ENCODE data around the gene SLC41A3. TPM values are rescaled to one million over a fixed set of nuclear protein-coding genes. Genes with fewer than 3 reads are reported as not detected.

Gene SLC41A3
- total and polyA plus RNA-seq, 10 of the 15 experiments (the other 5 are each of a cell fraction or from before 2014, with no cell fraction given): 8.3 to 29.5 (median 16.7) TPM

- Histone ChIP-seq H3K36me3 (ENCODE audit: control insufficient read depth in 2 of 2, insufficient read depth in 2 of 2, low read length in 1 of 2) (no peaks in the 10 kb centered on the region; a peak in 1 of 4 replicates), H3K9ac (ENCODE audit: control insufficient read depth, insufficient read depth, low read length) (no peak overlapping the region), H4K20me1 (ENCODE audit: control insufficient read depth, insufficient read depth) (no peaks in the 10 kb centered on the region; the same call in 1 of the 2 replicates), H2AFZ (ENCODE audit: control insufficient read depth, low read depth, low read length) (no peak overlapping the region), H3K27ac (ENCODE audit: control insufficient read depth, insufficient read depth) (no peak overlapping the region), H3K4me1 (ENCODE audit: control insufficient read depth, insufficient read depth, low read length) (no peaks in the 10 kb centered on the region), H3K79me2 (ENCODE audit: control insufficient read depth, insufficient read depth, low read length) (no peaks in the 10 kb centered on the region), H3K9me3 (replicated peaks; ENCODE audit: control insufficient read depth, insufficient read depth, low read length) (no peaks in the 10 kb centered on the region), H3K4me2 (ENCODE audit: control insufficient read depth, insufficient read depth) (no peak overlapping the region), H3K4me3 (no peak overlapping the region), H3K27me3 (replicated peaks in 1 of 2; ENCODE audit: control insufficient read depth in 2 of 2, insufficient read depth in 2 of 2, low read length in 1 of 2) (no peaks in the 10 kb centered on the region)
- CTCF ChIA-PET: no interaction called here
- BruUV-seq (replicated peaks): no TSS peak
- intact Hi-C loops (cut with micrococcal nuclease; ENCODE audit: unreplicated experiment) (no loop called here), in situ Hi-C loops (cut with MboI) (no loop called here)
- SMC1A ChIA-PET (ENCODE audit: uncharacterized antibody, unreplicated experiment): no interaction called here
- DNase-seq (ENCODE audit: low read depth, low spot score) (no peak), FAIRE-seq (no peak), ATAC-seq (no peak)
- WGBS (ENCODE audit: insufficient coverage, insufficient replicate concordance, low lambda C conversion rate, missing lambda C conversion rate): 84% methylated on average over 5 of the region's 5 CpGs
- RAD21 ChIA-PET (ENCODE audit: unreplicated experiment): no interaction called here
- POLR2A ChIA-PET: no interaction called here
- TF ChIP-seq ZNF384 (IDR thresholded peaks at IDR 0.05; ENCODE audit: borderline replicate concordance, low read depth, low read length) (no peak), ZBTB40 (IDR thresholded peaks at IDR 0.05; ENCODE audit: borderline replicate concordance) (no peak), GATAD2B (conservative IDR thresholded peaks at IDR 0.05; ENCODE audit: low read depth) (no peak), CREB1 (IDR thresholded peaks at IDR 0.05; ENCODE audit: low read depth) (no peak), IKZF2 (IDR thresholded peaks at IDR 0.05) (no peak), MYB (IDR thresholded peaks at IDR 0.05; ENCODE audit: borderline replicate concordance, low read depth, low read length) (no peak), BACH1 (IDR thresholded peaks at IDR 0.05; ENCODE audit: borderline replicate concordance) (no peak), REST (IDR thresholded peaks at IDR 0.05; ENCODE audit: low read depth, low read length) (no peak), ZNF274 (IDR thresholded peaks at IDR 0.05; ENCODE audit: insufficient read depth, insufficient read length) (no peak), PAX5 (IDR thresholded peaks at IDR 0.05; ENCODE audit: borderline replicate concordance, low read depth, low read length) (no peak), SMAD1 (IDR thresholded peaks at IDR 0.05; ENCODE audit: low read depth, partially characterized antibody) (no peak), BHLHE40 (IDR thresholded peaks at IDR 0.05; ENCODE audit: borderline replicate concordance in 1 of 2, low read depth in 2 of 2, low read length in 1 of 2) (no peak), POLR2AphosphoS5 (IDR thresholded peaks at IDR 0.05; ENCODE audit: low read length) (no peak), ZNF687 (IDR thresholded peaks at IDR 0.05) (no peak)
Observed at GRCh38 chr3:126021224-126021623, 62.7 kb downstream of the SLC41A3 start.
